Adrenal gland (tissue), 12 donors: Measurements from ENCODE around the gene CPM. TPM values are rescaled to one million over a fixed set of nuclear protein-coding genes. Genes with fewer than 3 reads are reported as not detected.
A peak's percentile ranks its signal among the peaks of the same experiment; 100 is the strongest.

Experiments used
- DNase-seq, 7 donors: peaks; one replicate each; pipeline ENCODE4 v3.0.0-alpha.2; 2019 to 2020
- H3K27ac ChIP-seq, 5 donors: fragments of 200-600 bp; sonication (generic) in 4 of 5; 1 replicate in 3 of 5; 2 replicates in 2 of 5; pipeline versions ENCODE4 v1.5.1 to v1.8.0; 2016 to 2020; ENCODE audit warnings: mild to moderate bottlenecking in 1 of 5
- H3K27me3 ChIP-seq: fragments of 200-600 bp; 2 replicates; pipeline ENCODE4 v1.8.0; 2021
- H3K36me3 ChIP-seq, 2 donors: fragments of 200-600 bp; replicated peaks in 1 of 2; 1 replicate in 1 of 2; 2 replicates in 1 of 2; pipeline versions ENCODE4 v1.5.1 to v1.8.0; 2018 to 2022
- H3K4me1 ChIP-seq, 2 donors: fragments of 200-600 bp; replicated peaks in 1 of 2; 1 replicate in 1 of 2; 2 replicates in 1 of 2; pipeline versions ENCODE4 v1.5.1 to v1.8.0; 2018 to 2021
- H3K4me3 ChIP-seq, 4 donors: fragments of 200-600 bp; sonication (generic) in 3 of 4; one replicate each; pipeline ENCODE4 v1.5.1; 2016 to 2018
- H3K9me3 ChIP-seq, 3 donors: fragments of 200-600 bp; sonication (generic) in 1 of 3; replicated peaks in 1 of 3; 1 replicate in 2 of 3; 2 replicates in 1 of 3; pipeline versions ENCODE4 v1.5.1 to v1.8.0; 2016 to 2021
- POLR2A ChIP-seq, 2 donors: fragments of 450-650 bp; IDR thresholded peaks; one replicate each; pipeline ENCODE4 v1.6.1; 2017; ENCODE audit warnings: antibody characterized with exemption in 2 of 2, mild to moderate bottlenecking in 2 of 2, moderate library complexity in 1 of 2
- WGBS, 4 donors: extraction: QIAGEN DNeasy Blood & Tissue Kit in 2 of 4; methylation state at CpG; one replicate each; pipeline versions ENCODE4 v1.1.5 to v1.1.7; 2013 to 2017; 5-methylcytosine and 5-hydroxymethylcytosine counted together
- intact Hi-C, 2 donors: fragments of 100-400 bp; cut with DNase I; formaldehyde crosslinking; loops; one replicate each; pipeline versions ENCODE4 v1.14.1 to v1.15.0; 2022 to 2023
- polyA plus RNA-seq, 3 donors: library from polyadenylated mRNA; stranded (reverse); fragments of 200-250 nt in 2 of 3; fragments of 350-450 nt in 1 of 3; fragmentation: Illumina TruSeq in 1 of 3; extraction: RNeasy Lipid Tissue Mini Kit (QIAGEN cat#74804) in 1 of 3; gene quantifications; one replicate each; pipeline ENCODE4 v1.2.3, GENCODE V29; 2013 to 2014
- total RNA-seq, 9 donors: library from RNA; depleted of rRNA in 4 of 9; stranded (reverse); fragments of >200 nt in 4 of 9; fragments of 120-200 nt in 1 of 9; fragmentation: NEBNext Ultra II Directional in 1 of 9; extraction: Animal tissue kit (Norgen Biotek cat#: 25700) in 1 of 9; gene quantifications; one replicate each; pipeline versions ENCODE4 v1.1.0 to v1.2.4, GENCODE V29; 2013 to 2023
- TF ChIP-seq, protein P1 (sequence below), 6 experiments: fragments of 450-650 bp in 4 of 6; fragments of 200-600 bp in 2 of 6; sonication (generic) in 1 of 6; IDR thresholded peaks; 1 replicate in 5 of 6; 2 replicates in 1 of 6; pipeline versions ENCODE4 v1.5.1 to v1.8.0; 2016 to 2021; ENCODE audit warnings: antibody characterized with exemption in 6 of 6, mild to moderate bottlenecking in 2 of 6, moderate library complexity in 1 of 6
- donor health status: healthy with polysubstance abuse.
- donor health status: Bipolar disorder and iron deficiency.
- donor health status: DM: yes; HTN: yes; CAD: no.
- donor health status: DM: no; HTN: no; CAD: no.
- donor health status: DM: no; HTN: no; CAD: no.
- donor health status: DM: yes; HTN: yes; CAD: no.

The CPM gene
- total and polyA plus RNA-seq, 12 donors: 10.8 to 170 (median 53.5) TPM

DNA sequence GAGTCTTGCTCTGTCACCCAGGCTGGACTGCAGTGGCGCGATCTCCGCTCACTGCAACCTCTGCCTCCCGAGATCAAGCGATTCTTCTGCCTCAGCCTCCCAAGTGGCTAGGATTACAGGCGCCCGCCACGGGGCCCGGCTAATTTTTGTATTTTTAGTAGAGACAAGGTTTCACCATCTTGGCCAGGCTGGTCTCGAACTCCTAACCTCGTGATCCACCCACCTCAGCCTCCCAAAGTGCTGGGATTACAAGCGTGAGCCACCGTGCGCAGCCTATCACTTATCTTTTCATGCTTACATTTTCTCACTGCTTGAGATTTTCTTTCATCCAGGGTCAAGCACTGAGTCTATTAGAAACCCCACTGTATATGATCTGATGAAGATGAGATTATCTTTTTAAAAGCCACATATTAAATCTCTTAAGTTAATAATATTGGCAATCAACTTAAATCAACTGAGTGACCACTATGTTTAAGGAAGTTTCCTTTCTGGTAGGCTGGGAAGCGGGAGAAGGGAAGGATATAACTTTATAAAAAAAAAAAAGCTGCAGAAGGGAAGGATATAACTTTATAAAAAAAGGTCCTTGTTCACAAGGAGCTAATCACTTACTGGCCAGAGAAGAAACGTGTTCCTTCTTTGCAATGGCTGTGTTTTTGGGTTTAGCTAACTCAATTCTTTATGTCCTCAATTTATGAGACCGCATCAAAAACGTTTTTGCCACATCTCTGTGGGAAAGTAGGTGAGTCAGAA is 126.3 kb downstream of the CPM start:
- Histone ChIP-seq H3K36me3 (peaks cover 0 to 9% of the 10 kb centered on the region in 2 donors), H3K4me3 (peak overlapping the region in 1 of 4 donors; percentile 74), H3K27ac (peak overlapping the region in 3 of 5 donors; percentile 99 to 100 (median 99)), H3K9me3 (no peaks in the 10 kb centered on the region), H3K4me1 (peaks cover 10 to 18% of the 10 kb centered on the region in 2 donors), H3K27me3 (no peaks in the 10 kb centered on the region)
- 85 to 90% (median 87%) methylated on average over 18 of the region's 18 CpGs for WGBS, 4 donors
- no peak for DNase-seq
- intact Hi-C loops: no loop called here
- TF ChIP-seq, protein P1, sequence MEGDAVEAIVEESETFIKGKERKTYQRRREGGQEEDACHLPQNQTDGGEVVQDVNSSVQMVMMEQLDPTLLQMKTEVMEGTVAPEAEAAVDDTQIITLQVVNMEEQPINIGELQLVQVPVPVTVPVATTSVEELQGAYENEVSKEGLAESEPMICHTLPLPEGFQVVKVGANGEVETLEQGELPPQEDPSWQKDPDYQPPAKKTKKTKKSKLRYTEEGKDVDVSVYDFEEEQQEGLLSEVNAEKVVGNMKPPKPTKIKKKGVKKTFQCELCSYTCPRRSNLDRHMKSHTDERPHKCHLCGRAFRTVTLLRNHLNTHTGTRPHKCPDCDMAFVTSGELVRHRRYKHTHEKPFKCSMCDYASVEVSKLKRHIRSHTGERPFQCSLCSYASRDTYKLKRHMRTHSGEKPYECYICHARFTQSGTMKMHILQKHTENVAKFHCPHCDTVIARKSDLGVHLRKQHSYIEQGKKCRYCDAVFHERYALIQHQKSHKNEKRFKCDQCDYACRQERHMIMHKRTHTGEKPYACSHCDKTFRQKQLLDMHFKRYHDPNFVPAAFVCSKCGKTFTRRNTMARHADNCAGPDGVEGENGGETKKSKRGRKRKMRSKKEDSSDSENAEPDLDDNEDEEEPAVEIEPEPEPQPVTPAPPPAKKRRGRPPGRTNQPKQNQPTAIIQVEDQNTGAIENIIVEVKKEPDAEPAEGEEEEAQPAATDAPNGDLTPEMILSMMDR (IDR thresholded peaks at IDR 0.05): no peak
- TF ChIP-seq POLR2A (IDR thresholded peaks at IDR 0.05): no peak

DNA sequence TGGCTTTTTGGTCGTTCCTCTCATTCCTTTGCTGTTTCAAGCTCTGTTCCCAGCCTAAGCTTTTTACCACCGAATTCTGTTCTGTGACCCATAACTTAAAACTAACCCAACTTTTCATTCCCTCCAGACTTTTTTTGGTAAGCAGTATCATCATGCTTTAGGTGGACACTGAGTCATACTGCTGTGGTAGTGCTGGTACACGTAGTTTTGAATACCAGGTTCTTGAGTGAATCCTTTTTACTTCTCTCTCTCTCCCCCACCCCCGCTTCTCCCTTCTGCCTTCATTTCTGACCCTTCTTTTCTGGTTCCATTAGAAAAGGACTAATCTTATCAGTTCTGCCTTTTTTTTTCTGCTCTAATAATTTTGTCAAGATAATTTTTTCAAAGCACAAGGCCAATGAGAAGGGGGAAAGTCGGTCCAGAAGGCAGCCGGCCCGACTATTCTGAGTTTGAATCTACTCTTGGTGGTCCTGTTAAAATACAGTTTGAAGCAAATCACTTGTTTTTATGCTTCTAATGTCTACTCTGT is 127.3 kb downstream of the CPM start:
- Histone ChIP-seq H3K9me3 (no peaks in the 10 kb centered on the region), H3K4me3 (no peak overlapping the region), H3K27ac (no peak overlapping the region), H3K36me3 (peaks cover 0 to 9% of the 10 kb centered on the region in 2 donors), H3K4me1 (peaks cover 10% of the 10 kb centered on the region in 2 donors), H3K27me3 (no peaks in the 10 kb centered on the region)
- intact Hi-C loops: no loop called here
- no peak for TF ChIP-seq POLR2A (IDR thresholded peaks at IDR 0.05)
- TF ChIP-seq, protein P1 (IDR thresholded peaks at IDR 0.05): no peak
- 53 to 73% (median 71%) methylated on average over 7 of the region's 7 CpGs for WGBS, 4 donors
- no peak for DNase-seq

DNA sequence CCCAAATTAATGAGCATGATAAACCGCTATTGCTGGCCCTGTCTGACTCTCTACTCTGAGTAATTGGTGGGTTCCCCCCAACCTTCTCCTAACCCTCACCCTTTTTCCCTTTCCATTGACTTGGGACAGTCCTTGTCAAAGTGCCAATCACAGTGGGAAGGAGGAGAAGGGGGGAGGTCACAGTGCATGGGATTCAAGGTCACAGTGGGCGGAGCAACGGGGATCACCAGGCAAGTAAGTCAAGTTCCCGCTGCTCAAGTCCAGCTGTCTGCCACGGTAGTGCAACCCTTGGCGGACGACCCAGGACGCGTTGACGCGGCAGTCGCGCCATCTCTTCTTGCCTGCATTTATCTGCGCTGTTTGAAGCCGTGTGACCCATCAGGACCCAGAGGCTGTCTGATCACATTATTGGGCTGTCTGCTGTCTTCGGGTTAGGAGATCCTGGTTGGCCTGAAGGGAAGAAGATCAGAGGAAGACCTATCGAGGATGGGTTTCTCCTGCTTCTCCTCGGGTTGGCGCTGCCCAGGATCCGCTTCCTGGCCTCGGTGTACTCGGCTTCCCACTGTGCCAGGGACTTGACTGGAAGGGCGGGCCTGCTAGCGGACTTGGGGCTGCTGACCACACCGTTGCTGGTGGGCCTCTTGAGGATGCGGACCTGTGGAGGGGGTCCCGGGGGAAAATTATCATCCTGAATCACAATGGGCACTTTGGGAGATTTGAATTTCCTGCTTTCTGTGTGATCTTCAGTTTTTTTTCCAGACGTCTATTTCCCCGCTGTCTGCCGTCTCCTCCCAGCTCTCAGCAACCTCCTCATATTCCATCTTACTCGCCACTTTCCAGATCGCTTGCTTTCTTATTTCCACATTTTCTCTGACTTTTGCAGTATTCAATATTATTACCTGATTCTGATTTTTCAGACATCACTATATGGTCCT is 128.0 kb downstream of the CPM start:
- peak overlapping the region in 2 of 5 donors; percentile 32 to 40 for H3K27ac ChIP-seq
- intact Hi-C loops: no loop called here
- H3K4me1 ChIP-seq: peaks cover 6 to 8% of the 10 kb centered on the region in 2 donors
- H3K36me3 ChIP-seq: peaks cover 0 to 3% of the 10 kb centered on the region in 2 donors
- no peak overlapping the region for H3K4me3 ChIP-seq
- WGBS, 4 donors: 78 to 86% (median 80%) methylated on average over 29 to 32 of the region's 32 CpGs
- no peaks in the 10 kb centered on the region for H3K9me3 ChIP-seq
- peak in 6 of 7 donors; percentile 27 to 69 (median 47) for DNase-seq
- peak in 1 of 2 donors; percentile 14 for TF ChIP-seq POLR2A (IDR thresholded peaks at IDR 0.05)
- TF ChIP-seq, protein P1 (IDR thresholded peaks at IDR 0.05): no peak
- no peaks in the 10 kb centered on the region for H3K27me3 ChIP-seq
